Right cardiac atrium (tissue), 5 donors: Measurements from ENCODE around the gene HSPB3. TPM values are rescaled to one million over a fixed set of nuclear protein-coding genes. Genes with fewer than 3 reads are reported as not detected.
"Not testable (repeated sequence)": the region's sequence is repeated elsewhere in the genome, so short reads cannot be mapped to it uniquely, and the experiment has no call there.

Experiments
- ATAC-seq, 2 donors: fragments of 200-7000 bp; cut with Tn5 transposase; one replicate each; pipeline versions ENCODE4 v1.8.0 to v1.9.1; 2020; ENCODE audit warnings: moderate library complexity in 2 of 2, mild to moderate bottlenecking in 1 of 2
- DNase-seq, 3 donors: peaks; one replicate each; pipeline ENCODE4 v3.0.0-alpha.2; 2020
- H3K27ac ChIP-seq: one replicate; pipeline ENCODE4 v1.5.1; 2013; ENCODE audit warnings: mild to moderate bottlenecking, low read length, control low read depth, moderate library complexity
- H3K27me3 ChIP-seq: one replicate; pipeline ENCODE4 v1.6.1; 2013; ENCODE audit not compliant: control insufficient read depth, insufficient read depth
- H3K4me1 ChIP-seq: one replicate; pipeline ENCODE4 v1.6.1; 2013; ENCODE audit warnings: low read length; ENCODE audit not compliant: control insufficient read depth, insufficient read depth
- H3K4me3 ChIP-seq: one replicate; pipeline ENCODE4 v1.5.1; 2013; ENCODE audit warnings: low read length, control low read depth
- H3K9me3 ChIP-seq: one replicate; pipeline ENCODE4 v1.6.1; 2013; ENCODE audit warnings: low read length; ENCODE audit not compliant: control insufficient read depth
- WGBS: extraction: QIAGEN DNeasy Blood & Tissue Kit; methylation state at CpG from one replicate; pipeline ENCODE4 v1.1.7; 2013; 5-methylcytosine and 5-hydroxymethylcytosine counted together
- intact Hi-C, 4 donors: fragments of 100-400 bp; cut with DNase I; formaldehyde crosslinking; loops; one replicate each; pipeline versions ENCODE4 v1.11.0 to v1.14.0; 2022 to 2023
- polyA plus RNA-seq: library from polyadenylated mRNA; stranded (reverse); fragments of 200-250 nt; gene quantifications from one replicate; pipeline ENCODE4 v1.2.3, GENCODE V29; 2013
- total RNA-seq, 4 donors: library from RNA; stranded (reverse); fragmentation: NEBNext Ultra II Directional; extraction: Animal tissue kit (Norgen Biotek cat#: 25700); gene quantifications; one replicate each; pipeline ENCODE4 v1.2.1, GENCODE V29; 2021
- donor health status: healthy with polysubstance abuse.
- donor health status: DM: no; HTN: yes; CAD: no.
- donor health status: DM: no; HTN: no; CAD: no.
- donor health status: DM: no; HTN: yes; CAD: no; lungs with severe emphysema.
- donor health status: DM: yes; HTN: yes; CAD: no.

The HSPB3 gene
- total and polyA plus RNA-seq, 5 donors: 279 to 644 (median 392) TPM

DNA sequence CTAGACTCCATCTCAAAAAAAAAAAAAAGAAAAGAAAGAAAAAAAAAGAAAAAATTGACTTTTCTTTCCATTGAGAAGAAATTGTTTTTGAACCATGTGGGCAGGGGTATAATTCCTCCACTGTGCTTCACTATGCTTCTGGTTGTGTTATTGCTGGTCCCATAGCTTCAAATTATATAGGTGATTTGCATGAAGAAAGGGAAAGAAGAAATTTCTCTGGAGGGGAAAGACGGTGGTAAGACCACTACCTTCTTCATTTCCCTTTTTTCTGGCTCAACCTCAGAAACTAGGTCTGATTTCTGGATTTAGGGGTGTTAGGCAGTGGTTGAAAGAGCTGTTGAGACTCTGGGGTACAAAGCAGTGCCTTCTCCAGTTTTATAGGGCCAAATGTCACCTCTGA lies 29.3 kb upstream of the HSPB3 start:
- no peaks in the 10 kb centered on the region for H3K4me1 ChIP-seq
- DNase-seq (no peak), ATAC-seq (no peak)
- H3K27ac ChIP-seq: no peak overlapping the region
- intact Hi-C loops: no loop called here
- H3K27me3 ChIP-seq: no peaks in the 10 kb centered on the region
- no peaks in the 10 kb centered on the region for H3K9me3 ChIP-seq
- H3K4me3 ChIP-seq: no peak overlapping the region
- 92% methylated on average over 1 of the region's 1 CpG for WGBS

DNA sequence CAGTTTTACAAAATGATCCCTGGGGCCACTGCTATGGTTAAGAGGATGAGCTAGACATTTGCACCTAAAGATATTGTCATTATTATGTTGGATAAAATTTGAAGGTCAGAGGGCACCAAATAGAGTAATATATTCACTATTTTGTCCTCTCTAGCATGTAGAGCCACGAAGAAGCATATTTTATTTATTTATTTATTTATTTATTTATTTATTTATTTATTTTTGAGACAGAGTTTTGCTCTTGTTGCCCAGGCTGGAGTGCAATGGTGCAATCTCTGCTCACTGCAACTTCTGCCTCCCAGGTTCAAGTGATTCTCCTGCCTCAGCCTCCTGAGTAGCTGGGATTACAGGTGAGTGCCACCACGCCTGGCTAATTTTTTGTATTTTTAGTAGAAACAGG lies 20.8 kb upstream of the HSPB3 start:
- 97% methylated on average over 2 of the region's 2 CpGs for WGBS
- ATAC-seq, DNase-seq, H3K27ac ChIP-seq, H3K9me3 ChIP-seq, H3K4me3 ChIP-seq, H3K27me3 ChIP-seq, H3K4me1 ChIP-seq: not testable (repeated sequence)
- intact Hi-C loops: loop anchor here in 1 of 4 donors (10.0 kb wide), 1 partner anchor 50 kb away; no protein-coding TSS in a partner anchor

DNA sequence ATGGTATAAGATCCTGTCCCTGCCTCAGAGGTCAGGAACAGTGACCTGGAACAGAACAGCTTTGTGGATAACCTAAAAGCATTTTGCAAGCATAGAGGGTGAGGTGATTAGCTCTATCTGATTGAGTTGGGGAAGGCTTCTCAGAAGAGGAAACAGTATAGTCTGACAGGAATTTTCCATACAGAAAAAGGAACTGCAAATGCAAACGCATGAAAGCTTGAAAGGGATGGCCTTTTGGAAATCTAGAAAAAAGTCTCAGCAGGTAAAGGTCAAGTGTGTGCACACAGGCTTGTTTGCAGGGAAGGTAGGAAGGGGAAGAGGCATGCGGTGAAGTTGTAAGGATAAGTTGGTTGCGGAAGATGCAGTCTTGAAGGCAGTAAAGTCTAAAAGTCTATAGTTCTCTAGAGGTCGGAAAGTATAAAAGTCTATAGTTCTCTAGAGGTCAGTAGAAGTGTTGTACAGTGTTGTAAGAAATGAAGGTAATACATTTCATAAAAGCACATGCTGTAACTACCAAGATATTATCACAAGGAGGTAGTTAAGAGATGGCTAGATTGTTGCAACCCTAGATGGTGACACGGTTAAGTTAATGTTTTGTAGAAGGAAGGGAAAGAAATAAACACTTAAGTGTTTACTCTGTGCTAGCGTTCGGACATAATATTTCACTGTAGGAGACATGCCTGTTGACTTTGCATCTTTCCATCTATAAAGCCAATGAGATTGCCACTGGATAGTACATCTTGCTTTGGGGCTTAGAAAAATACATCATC lies 16.7 kb upstream of the HSPB3 start:
- H3K9me3 ChIP-seq: no peaks in the 10 kb centered on the region
- H3K4me3 ChIP-seq: no peak overlapping the region
- no peaks in the 10 kb centered on the region for H3K4me1 ChIP-seq
- ATAC-seq (no peak), DNase-seq (no peak)
- intact Hi-C loops: loop anchor here in 1 of 4 donors (10.0 kb wide), 1 partner anchor 46 kb away; no protein-coding TSS in a partner anchor
- no peak overlapping the region for H3K27ac ChIP-seq
- WGBS: 86% methylated on average over 7 of the region's 7 CpGs
- H3K27me3 ChIP-seq: no peaks in the 10 kb centered on the region

DNA sequence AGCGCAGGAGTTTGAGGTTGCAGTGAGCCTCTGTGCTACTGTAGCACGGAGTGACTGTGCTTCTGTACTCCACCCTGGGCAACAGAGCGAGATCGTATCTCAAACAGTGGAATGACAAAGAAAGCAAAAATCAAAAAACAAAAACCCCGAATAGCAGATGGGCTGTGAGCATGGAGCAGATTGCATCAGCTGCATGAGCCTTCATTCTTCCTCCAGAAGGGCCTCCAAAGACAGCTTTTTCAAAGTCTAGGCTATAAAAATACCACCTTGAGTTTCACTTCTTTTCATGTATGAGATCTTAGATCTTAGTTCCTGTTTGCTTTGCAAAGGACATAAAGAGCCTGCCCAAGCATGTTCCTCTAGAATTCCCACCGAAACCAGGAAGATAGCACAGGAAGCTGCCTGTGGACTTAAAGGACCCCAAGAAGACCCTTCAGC lies 15.0 kb upstream of the HSPB3 start:
- no peak overlapping the region for H3K4me3 ChIP-seq
- intact Hi-C loops: no loop called here
- H3K27me3 ChIP-seq: no peaks in the 10 kb centered on the region
- 81% methylated on average over 6 of the region's 6 CpGs for WGBS
- ATAC-seq (no peak), DNase-seq (no peak)
- no peaks in the 10 kb centered on the region for H3K4me1 ChIP-seq
- H3K27ac ChIP-seq: no peak overlapping the region
- H3K9me3 ChIP-seq: no peaks in the 10 kb centered on the region

GRCh38 chr5:54442271-54442670 lies 13.2 kb upstream of the HSPB3 start:
- Histone ChIP-seq H3K27ac (no peak overlapping the region), H3K4me1 (peaks cover under 1% of the 10 kb centered on the region), H3K27me3 (no peaks in the 10 kb centered on the region), H3K4me3 (no peak overlapping the region), H3K9me3 (no peaks in the 10 kb centered on the region)
- intact Hi-C loops: no loop called here
- 38% methylated on average over 1 of the region's 1 CpG for WGBS
- DNase-seq (no peak), ATAC-seq (no peak)

GRCh38 chr5:54443270-54443669 lies 12.2 kb upstream of the HSPB3 start:
- Histone ChIP-seq H3K27me3 (no peaks in the 10 kb centered on the region), H3K9me3 (no peaks in the 10 kb centered on the region), H3K27ac (no peak overlapping the region), H3K4me3 (no peak overlapping the region), H3K4me1 (peaks cover 2% of the 10 kb centered on the region)
- DNase-seq (no peak), ATAC-seq (no peak)
- intact Hi-C loops: no loop called here

DNA sequence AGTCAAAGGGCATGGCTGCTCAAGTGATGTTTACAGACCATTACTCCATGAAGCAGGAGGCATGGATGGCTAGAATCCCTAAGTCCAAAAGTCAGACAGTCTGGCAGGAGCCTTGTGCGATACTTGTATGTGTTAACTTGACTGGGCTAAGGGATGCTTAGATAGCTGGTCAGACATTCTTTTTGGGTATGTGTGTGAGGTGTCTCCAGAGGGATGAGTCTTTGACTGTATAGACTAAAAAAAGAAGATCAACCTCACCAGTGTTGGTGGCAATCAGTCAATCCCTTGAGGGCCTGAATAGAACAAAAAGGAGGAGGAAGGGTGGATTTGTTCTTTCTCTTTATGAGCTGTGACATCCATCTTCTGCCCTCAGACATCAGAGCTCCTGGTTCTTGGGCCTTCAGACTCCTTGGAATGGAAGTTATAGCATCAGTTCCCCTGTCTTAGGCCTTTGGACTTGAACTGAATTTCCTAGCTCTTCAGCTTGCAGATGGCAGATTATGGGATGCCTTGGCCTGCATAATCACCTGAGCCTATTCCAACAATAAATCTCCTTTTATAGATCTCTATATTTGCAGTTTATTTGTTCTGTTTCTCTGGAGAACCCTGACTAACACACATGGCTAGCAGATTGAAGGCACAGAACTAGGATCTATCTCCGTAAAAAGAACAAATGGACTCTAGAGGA lies 9.7 kb upstream of the HSPB3 start:
- WGBS: 74% methylated on average over 2 of the region's 2 CpGs

DNA sequence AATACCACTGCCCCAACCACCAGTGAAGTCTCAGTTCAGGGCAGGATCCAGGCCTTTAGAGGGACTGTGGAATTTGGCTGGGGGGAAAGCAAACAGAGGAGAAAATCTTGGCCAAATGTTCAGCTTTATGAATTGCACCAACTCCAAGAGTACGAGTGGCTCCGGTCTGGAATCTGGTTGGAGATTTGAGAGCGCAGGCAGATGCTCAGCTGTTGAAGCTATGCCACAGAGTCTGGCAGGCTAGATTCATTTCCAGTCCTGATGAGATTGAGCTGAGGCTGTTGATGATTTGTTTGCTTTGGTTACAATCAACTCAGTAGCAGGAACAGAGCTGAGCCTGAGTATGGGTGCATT lies 9.1 kb upstream of the HSPB3 start:
- Histone ChIP-seq H3K4me3 (no peak overlapping the region), H3K27me3 (no peaks in the 10 kb centered on the region), H3K9me3 (no peaks in the 10 kb centered on the region), H3K27ac (peak overlapping the region; percentile 89), H3K4me1 (peaks cover 2% of the 10 kb centered on the region)
- DNase-seq: peak in 2 of 3 donors; percentile 66 to 69
- intact Hi-C loops: no loop called here
- WGBS: 45% methylated on average over 3 of the region's 3 CpGs
- peak; percentile 86 to 89 for ATAC-seq

More for the DNA sequence above, 9.7 kb upstream of the HSPB3 start:
- Histone ChIP-seq H3K4me3 (no peak overlapping the region), H3K9me3 (no peaks in the 10 kb centered on the region), H3K27me3 (no peaks in the 10 kb centered on the region), H3K4me1 (peaks cover 2% of the 10 kb centered on the region), H3K27ac (peak overlapping the region; percentile 89)
- intact Hi-C loops: no loop called here
- DNase-seq (no peak), ATAC-seq (peak in 1 of 2 donors; percentile 6)

- Histone ChIP-seq H3K27me3 (no peaks in the 10 kb centered on the region), H3K4me3 (no peak overlapping the region), H3K9me3 (no peaks in the 10 kb centered on the region), H3K27ac (no peak overlapping the region), H3K4me1 (peaks cover 2% of the 10 kb centered on the region)
- no peak for ATAC-seq
- no peak for DNase-seq
- WGBS: 85% methylated on average over 4 of the region's 4 CpGs
- intact Hi-C loops: no loop called here
These were observed 5.6 kb upstream of the HSPB3 start for GRCh38 chr5:54449923-54450322.

- Histone ChIP-seq H3K27me3 (no peaks in the 10 kb centered on the region), H3K4me1 (peaks cover 2% of the 10 kb centered on the region), H3K9me3 (no peaks in the 10 kb centered on the region), H3K4me3 (no peak overlapping the region), H3K27ac (no peak overlapping the region)
- no peak for ATAC-seq
- intact Hi-C loops: no loop called here
- WGBS: 92% methylated on average over 2 of the region's 2 CpGs
- DNase-seq: no peak
These were observed 5.0 kb upstream of the HSPB3 start for GRCh38 chr5:54450542-54450941.

- Histone ChIP-seq H3K9me3 (no peaks in the 10 kb centered on the region), H3K27me3 (no peaks in the 10 kb centered on the region), H3K4me3 (no peak overlapping the region), H3K27ac (no peak overlapping the region), H3K4me1 (no peaks in the 10 kb centered on the region)
- intact Hi-C loops: no loop called here
- ATAC-seq (no peak), DNase-seq (no peak)
- 41% methylated on average over 3 of the region's 3 CpGs for WGBS
These were observed 2.5 kb upstream of the HSPB3 start for GRCh38 chr5:54453046-54453445.
